COLO668 (cell line): ENCODE data around the gene SLC10A7.

ENCODE experiments used
- DNase-seq: peaks from one replicate; lab custom pipeline; 2025; ENCODE audit not compliant: unreplicated experiment; lab: John Stamatoyannopoulos, UW

SLC10A7 gene

DNA sequence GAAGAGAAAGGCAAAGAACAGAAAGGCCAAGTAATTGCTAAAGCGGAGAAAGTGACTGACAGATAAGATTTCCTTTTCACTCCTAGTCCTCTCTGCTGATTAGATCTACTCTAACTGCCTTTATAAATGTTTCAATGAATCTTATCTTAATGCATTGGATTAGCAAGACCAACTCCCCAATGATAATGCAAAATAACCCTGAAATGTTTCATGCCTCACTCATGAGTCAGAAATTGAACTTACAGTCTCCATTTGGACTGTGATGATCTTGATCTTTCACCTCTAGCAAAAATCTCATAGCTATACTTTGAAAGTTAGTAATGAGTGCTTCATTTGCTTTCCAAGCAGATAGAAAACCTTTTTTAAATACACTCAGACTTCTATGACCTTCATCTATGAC is 26.5 kb downstream of the SLC10A7 start:
- DNase-seq, result no peak

DNA sequence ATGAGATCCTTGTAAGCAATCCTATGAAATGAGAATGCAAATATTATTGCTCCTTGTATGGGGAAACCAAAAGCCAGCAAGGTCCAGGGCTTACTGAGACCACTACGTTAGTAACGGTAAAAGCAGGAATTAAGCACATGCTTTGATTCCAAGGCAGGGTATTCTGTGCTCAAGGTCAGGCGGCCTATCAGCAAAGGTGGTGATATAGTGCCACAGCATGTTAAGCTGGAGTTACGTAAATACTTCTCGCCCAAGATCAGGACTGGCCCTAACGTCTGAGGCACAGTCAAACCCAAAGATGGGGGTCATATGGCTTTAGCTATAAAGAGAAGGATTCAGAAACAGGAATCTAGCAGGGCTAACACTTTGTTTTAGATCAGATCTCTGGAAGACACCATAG is 27.6 kb downstream of the SLC10A7 start:
- no peak for DNase-seq

DNA sequence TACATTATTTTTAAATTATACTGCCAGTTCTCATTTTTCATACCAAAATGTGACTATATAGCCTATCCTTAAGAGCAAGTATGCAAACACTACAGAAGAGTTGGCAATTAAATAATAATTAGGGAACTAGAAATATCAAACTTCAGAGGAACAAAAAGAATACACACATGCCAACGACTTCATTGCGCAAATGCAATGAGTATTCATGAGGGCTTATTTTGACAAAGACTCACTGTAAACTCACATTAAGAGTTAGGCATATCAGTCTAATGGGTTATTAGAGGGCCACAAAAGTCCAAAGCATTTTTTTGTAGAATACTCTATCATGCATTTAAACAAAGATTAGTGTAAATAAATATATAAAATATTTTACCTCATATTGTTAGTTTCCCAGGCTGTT is 31.6 kb downstream of the SLC10A7 start:
- DNase-seq, result no peak

DNA sequence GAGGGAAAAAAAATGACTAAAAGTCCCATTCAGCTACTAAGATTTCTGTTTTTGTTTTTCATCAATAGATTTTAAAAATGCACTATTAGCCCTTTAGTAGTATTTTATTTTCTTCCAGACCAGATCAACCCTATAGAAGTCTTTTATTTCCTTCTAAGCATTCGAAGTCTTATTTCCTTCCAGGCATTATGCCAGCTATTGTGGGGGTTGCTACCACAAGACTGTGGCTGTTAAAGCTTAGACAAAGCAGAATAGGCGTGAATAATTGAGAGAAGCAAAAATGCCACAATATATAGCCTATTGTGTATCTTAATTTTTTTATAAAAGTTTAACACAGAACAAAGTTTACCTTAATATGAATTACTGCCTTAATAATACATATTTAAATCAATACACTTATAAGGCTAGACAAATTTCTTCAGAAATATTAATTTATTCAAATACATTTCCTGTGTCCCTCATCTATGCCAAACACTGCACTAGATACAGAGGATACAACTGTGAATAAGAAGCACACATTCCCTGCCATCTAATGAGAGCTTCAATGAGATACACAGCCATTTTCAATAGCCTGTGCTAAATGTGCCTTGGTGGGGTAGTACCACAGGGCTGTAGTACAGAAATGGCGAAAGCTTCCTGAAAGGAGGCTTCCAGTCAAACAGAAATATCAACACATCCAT is 33.1 kb downstream of the SLC10A7 start:
- no peak for DNase-seq

GRCh38 chr4:146486565-146486964 is 35.2 kb downstream of the SLC10A7 start:
- DNase-seq, result no peak

- no peak for DNase-seq
These were observed 35.8 kb downstream of the SLC10A7 start for GRCh38 chr4:146485968-146486367.

DNA sequence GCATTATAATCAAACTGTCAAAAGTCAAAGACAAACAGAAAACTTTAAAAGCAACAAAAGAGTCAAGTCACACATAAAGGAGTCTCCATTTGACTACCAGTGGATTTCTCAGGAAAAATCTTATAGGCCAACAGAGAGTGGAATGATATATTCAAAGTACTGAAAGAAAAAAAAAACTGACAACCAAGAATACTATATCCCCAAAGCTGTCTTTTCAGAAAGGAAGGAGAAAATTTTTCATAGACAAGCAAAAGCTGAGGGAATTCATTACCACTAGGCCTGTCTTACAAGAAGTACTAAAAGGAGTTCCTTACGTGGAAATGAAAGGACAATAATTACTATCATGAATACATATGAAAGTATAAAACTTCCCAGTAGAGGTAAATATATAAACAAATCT is 39.0 kb downstream of the SLC10A7 start:
- DNase-seq, result no peak

- DNase-seq, result no peak
These were observed 40.5 kb downstream of the SLC10A7 start for GRCh38 chr4:146481246-146481645.

DNA sequence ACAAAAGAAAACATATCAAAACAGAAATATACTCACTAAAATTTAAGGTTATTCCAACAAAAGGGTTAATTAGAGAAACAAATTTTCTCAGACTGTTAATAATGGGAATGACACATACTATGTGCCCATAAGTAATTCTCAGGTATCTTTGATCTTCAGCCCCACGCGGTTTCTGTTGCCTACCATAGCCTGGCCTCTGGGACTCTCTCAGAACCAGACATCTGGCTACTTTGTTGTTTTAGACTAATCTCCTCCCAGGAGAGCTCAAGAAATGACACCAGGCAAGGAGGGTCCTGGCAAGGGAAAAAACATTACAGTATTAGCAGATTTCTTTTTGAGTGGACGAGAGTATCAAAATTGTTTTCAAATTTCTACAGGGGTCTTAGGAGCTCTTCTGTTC is 43.7 kb downstream of the SLC10A7 start:
- no peak for DNase-seq

GRCh38 chr4:146477054-146477453 is 44.7 kb downstream of the SLC10A7 start:
- DNase-seq, result no peak

- no peak for DNase-seq
These were observed 49.3 kb downstream of the SLC10A7 start for GRCh38 chr4:146472404-146472803.

- no peak for DNase-seq
These were observed 51.1 kb downstream of the SLC10A7 start for GRCh38 chr4:146470604-146471003.

GRCh38 chr4:146469022-146469421 is 52.7 kb downstream of the SLC10A7 start:
- DNase-seq, result no peak

- no peak for DNase-seq
These were observed 56.1 kb downstream of the SLC10A7 start for GRCh38 chr4:146465628-146466027.

- DNase-seq, result no peak
These were observed 59.5 kb downstream of the SLC10A7 start for GRCh38 chr4:146462251-146462650.

- no peak for DNase-seq
These were observed 63.1 kb downstream of the SLC10A7 start for GRCh38 chr4:146458594-146458993.

GRCh38 chr4:146456681-146457080 is 65.1 kb downstream of the SLC10A7 start:
- no peak for DNase-seq

- no peak for DNase-seq
These were observed 68.4 kb downstream of the SLC10A7 start for GRCh38 chr4:146453181-146453807.

DNA sequence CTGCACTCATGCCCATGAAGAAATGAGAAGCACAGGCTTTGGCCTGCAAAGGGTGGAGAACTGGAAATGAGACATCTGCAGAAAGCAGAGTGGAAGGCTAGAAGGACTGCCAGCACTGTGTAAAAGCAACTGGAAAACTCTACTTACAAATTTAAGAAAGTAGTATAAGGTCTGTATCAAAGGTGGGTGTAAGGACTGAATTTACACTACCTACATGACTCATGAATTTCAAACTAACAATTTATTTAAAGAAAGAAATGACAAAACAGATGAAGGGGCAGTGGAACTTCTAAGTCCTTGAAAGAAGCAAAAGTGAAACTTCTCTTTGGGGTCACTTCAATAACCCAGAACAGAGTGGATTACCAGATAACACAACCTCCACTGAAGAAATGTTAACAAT is 71.2 kb downstream of the SLC10A7 start:
- no peak for DNase-seq

DNA sequence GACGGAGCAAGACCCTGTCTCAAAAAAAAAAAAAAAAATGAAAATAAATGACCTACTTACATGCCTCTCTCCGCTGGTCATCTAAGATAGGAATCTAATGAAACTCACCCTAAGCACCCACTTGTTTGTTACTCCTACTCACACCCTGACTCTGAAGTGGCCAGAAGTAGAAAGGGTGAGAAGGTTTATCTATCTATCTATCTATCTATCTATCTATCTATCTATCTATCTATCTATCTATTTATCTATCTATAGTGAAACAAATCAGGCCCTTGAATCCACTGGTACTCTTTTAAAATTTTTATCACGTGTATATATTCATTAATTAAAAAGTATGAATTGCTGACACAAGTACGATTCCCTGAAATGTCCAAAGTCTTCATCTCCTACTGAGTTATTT is 75.2 kb downstream of the SLC10A7 start:
- DNase-seq, result no peak

DNA sequence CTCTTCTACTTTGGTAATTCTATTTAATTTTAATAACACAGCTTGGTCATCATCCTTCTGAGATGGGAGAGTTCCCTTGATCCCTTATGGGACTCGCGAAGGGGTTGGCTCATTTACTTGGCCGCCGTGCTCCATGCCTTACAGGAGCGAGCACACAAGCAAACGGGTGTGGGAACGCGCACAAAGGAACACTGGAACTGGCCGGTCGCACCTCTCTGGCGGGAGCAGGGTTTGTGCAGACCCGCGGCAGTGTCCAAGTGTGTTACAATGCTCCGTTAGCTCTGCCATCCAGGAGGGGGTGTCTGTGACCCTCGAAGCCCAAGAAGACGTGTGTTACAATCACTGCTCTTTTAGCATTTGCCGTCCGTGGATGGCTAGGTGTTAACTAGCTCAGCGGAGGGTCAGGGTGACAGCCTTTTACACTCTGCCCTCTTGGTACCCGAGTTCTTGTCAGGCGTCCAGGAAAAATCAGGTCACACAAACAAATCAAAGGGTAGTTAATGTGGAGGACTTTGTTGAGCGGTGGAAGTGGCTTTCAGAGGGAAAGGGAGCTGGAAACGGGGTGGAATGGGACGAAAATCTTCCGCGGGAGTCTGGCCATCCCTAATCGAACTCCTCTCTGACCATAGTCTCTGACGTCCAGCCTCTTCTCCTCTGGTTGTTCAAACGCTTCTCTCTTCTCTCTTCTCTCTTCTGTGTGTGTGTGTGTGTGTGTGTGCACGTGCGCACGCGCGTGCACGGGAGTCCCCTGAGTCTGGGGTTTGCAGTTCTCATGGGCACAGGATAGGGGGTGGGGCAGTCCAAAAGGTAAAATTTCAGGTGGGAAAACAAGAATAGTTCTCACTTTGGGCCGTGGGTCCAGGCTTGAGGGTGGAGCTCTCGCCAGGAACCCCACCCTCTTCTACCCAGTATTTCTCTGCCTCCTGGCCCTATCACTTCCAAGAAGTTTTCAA is 76.3 kb downstream of the SLC10A7 start:
- no peak for DNase-seq

DNA sequence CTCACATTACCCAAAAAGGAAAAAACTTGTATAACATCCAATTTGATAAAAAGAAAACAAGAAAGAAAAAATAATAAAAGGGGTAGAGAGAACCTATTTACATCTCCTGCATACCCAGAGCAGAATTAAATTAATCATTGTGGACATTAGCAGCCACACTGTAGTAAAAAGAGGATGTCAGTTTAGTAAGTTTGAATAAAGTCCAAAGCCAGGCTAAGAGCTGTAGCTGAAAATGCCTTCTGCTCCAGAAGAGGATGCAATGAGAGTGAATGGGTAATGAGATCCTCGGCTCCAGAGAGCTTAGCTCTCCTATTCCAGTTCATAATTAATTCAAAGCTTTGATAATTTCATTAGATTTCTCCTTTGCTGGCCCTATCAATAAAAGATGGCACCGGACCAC is 78.2 kb downstream of the SLC10A7 start:
- DNase-seq, result no peak
